Activated B cell treated with CpG ODN at 0.5 μM for 24 hours (primary cell): ENCODE measurements around the gene SMIM35. TPM values are rescaled to one million over a fixed set of nuclear protein-coding genes. Genes with fewer than 3 reads are reported as not detected.
"Not testable (repeated sequence)": the region's sequence is repeated elsewhere in the genome, so short reads cannot be mapped to it uniquely, and the experiment has no call there.

ENCODE experiments used
- ATAC-seq: fragments of 200-7000 bp; cut with Tn5 transposase; one replicate; pipeline ENCODE4 v1.10.0; 2021; ENCODE audit warnings: low read depth, mild to moderate bottlenecking, moderate library complexity
- CTCF ChIA-PET: fragments of 350-600 bp; sonication (Branson Sonifier 250); formaldehyde crosslinking; loops from one replicate; lab custom pipeline; 2021; ENCODE audit warnings: antibody characterized with exemption; lab: Charles Lee
- POLR2A ChIA-PET: fragments of 350-600 bp; sonication (Branson Sonifier 250); formaldehyde crosslinking; loops from one replicate; lab custom pipeline; 2021; ENCODE audit warnings: antibody characterized with exemption; lab: Charles Lee
- DNase-seq: peaks from one replicate; pipeline ENCODE4 v3.0.0; 2022
- H3K27ac Mint-ChIP-seq: one replicate; pipeline ENCODE4 v1.8.0; 2020; ENCODE audit warnings: mixed read lengths
- H3K27me3 Mint-ChIP-seq: one replicate; pipeline ENCODE4 v1.8.0; 2021; ENCODE audit warnings: mixed read lengths
- H3K36me3 Mint-ChIP-seq: one replicate; pipeline ENCODE4 v1.8.0; 2021; ENCODE audit warnings: low read depth, mixed read lengths
- H3K4me1 Mint-ChIP-seq: one replicate; pipeline ENCODE4 v1.8.0; 2021; ENCODE audit warnings: mixed read lengths
- H3K4me3 Mint-ChIP-seq: one replicate; pipeline ENCODE4 v1.8.0; 2020; ENCODE audit warnings: mild to moderate bottlenecking, mixed read lengths
- H3K9me3 Mint-ChIP-seq: one replicate; pipeline ENCODE4 v1.8.0; 2020; ENCODE audit warnings: mixed read lengths
- intact Hi-C: fragments of 100-400 bp; cut with micrococcal nuclease; formaldehyde crosslinking; loops from one replicate; pipeline ENCODE4 v1.15.1; 2024
- total RNA-seq: library from RNA; stranded (reverse); gene quantifications from 2 replicates; pipeline ENCODE4 v1.2.3, GENCODE V29; 2022
- TF ChIP-seq, protein P1 (sequence below): fragments of 200-600 bp; IDR thresholded peaks from one replicate; pipeline ENCODE4 v1.8.0; 2022; ENCODE audit warnings: antibody characterized with exemption, mild to moderate bottlenecking

The SMIM35 gene
- total RNA-seq, 1 donor from 2014 or later, result 1.8 TPM

DNA sequence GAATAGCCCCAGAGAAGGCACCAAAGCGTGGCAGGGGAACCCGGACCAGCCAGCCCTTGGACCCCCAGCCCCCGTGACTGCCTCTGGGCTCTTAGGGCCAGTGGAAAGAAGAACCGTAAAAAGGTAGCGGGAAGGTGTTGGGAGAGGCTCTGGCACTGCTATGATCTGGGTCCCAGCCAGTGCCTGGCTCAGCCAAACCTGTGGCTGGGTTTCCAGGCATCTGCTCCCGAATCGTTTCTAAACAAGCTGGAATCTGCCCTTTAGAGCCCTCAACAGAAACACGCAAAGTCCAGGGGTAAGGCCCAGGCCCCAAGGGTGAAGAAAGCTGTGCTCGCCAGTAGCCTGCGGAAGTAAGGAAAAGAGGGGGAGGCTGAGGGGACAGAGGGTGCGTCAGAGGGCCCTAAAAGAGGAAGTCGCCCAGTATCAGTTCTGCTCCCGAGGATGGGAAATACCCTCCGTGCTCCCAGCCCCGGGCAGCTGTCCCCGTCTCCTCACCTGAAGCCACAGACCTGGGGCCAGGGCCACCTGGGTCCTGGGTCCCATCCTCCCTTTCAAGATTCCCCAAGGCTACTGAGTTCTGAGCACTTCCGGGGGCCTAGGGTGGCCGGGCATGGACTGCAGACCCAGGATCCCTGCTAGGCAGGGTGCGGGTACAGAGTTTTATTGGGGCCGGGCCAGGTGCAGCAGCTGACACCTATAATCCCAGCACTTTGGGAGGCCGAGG lies 75.9 kb downstream of the SMIM35 start:
- ChIA-PET POLR2A (interaction anchor here (0.5 to 41.6 kb wide), 14 partner anchors 10 to 873 kb away, joined by 3 to 1422 read pairs (median 8); partner anchors contain the start of genes CXCR5 and IL10RA), CTCF (interaction anchor here (1.5 to 5.2 kb wide), 4 partner anchors 10 to 64 kb away, joined by 5 to 42 read pairs (median 8); no protein-coding TSS in a partner anchor)
- H3K36me3 Mint-ChIP-seq, result peaks cover 2% of the 10 kb centered on the region
- H3K9me3 Mint-ChIP-seq, result peaks cover 2% of the 10 kb centered on the region
- peak overlapping the region; percentile 98 for H3K27ac Mint-ChIP-seq
- H3K27me3 Mint-ChIP-seq, result no peaks in the 10 kb centered on the region
- ATAC-seq (peak; percentile 67), DNase-seq (peak; percentile 77)
- H3K4me1 Mint-ChIP-seq, result peaks cover 100% of the 10 kb centered on the region
- H3K4me3 Mint-ChIP-seq, result peak overlapping the region; percentile 66
- intact Hi-C loops, result loop anchor here (1.0 kb wide), 7 partner anchors 8 to 196 kb away; partner anchors contain the start of gene IL10RA
- TF ChIP-seq, protein P1, sequence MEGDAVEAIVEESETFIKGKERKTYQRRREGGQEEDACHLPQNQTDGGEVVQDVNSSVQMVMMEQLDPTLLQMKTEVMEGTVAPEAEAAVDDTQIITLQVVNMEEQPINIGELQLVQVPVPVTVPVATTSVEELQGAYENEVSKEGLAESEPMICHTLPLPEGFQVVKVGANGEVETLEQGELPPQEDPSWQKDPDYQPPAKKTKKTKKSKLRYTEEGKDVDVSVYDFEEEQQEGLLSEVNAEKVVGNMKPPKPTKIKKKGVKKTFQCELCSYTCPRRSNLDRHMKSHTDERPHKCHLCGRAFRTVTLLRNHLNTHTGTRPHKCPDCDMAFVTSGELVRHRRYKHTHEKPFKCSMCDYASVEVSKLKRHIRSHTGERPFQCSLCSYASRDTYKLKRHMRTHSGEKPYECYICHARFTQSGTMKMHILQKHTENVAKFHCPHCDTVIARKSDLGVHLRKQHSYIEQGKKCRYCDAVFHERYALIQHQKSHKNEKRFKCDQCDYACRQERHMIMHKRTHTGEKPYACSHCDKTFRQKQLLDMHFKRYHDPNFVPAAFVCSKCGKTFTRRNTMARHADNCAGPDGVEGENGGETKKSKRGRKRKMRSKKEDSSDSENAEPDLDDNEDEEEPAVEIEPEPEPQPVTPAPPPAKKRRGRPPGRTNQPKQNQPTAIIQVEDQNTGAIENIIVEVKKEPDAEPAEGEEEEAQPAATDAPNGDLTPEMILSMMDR, result no peak

DNA sequence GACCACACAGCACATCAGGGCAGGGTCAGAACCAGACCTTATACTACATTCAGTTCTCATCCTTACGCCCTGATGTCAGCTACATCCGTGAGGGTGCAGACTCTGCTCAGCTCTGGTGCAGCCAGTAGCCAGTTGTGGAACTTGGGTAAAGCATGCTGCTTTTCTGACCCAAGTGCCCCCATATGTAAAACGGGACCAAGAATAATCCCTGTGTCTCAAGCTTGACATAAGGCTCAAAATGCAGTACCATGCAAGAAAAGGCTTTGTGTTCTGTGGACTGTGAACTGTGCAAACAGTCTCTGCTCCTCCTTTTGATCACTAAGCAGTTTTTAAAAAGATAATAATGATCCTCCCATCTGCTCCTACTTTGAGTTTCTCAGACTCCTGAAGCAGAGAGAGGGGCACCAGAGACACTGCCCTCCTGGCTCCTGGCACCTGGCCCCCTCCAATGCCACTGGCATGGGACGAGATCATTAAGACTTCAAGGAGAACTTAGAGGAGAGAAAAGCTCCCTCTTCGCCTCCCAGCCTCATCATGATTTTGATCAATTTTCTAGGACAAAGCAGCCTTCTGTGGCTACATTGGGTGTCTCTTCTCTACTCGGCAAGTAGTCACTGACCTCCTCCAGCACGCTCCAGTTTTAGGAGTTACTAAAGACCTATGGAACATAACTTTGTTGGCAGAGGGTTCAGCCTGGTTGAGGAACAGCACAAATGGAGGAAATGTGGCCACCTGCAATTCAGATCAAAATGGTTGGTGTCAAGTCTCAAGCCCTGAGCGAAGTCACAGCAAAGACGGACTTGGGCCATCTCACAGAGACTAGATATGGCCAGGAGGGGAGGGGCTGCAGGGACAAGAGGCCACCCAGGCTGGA lies 76.7 kb downstream of the SMIM35 start:
- intact Hi-C loops, result no loop called here

DNA sequence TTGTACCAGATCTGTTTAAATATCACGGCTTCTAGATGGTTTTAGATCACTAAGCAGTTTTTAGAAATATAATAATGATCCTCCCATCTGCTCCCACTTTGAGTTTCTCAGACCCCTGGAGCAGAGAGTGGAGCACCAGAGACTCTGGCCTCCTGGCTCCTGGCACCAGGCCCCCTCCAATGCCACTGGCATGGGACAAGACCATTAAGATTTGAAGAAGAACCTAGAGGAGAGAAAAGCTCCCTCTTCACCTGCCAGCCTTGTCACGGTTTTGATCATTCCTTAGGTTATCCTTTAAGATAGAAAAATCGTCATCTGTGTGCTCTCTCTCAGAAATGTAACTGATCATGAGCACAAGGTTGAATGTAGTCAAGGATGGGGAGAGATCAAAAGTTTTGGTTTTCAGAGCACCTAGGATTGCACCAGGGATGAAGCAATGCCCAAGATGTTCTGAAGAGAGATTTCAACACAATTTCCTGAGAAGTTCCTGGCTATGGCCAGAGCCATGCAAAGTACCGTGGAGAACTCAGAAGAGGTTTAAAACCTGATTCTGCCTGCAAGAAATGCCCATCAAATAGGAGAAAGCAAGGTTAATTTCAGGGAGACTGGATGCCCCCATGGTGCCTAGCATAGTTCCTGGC lies 78.4 kb downstream of the SMIM35 start:
- peak overlapping the region; percentile 98 for H3K27ac Mint-ChIP-seq
- peaks cover 4% of the 10 kb centered on the region for H3K36me3 Mint-ChIP-seq
- DNase-seq (no peak), ATAC-seq (no peak)
- CTCF ChIA-PET, result interaction anchor here (1.4 to 4.1 kb wide), 4 partner anchors 22 to 61 kb away, joined by 4 to 18 read pairs (median 10); partner anchors contain the start of gene IL10RA
- H3K4me3 Mint-ChIP-seq, result peak overlapping the region; percentile 67
- intact Hi-C loops, result no loop called here
- POLR2A ChIA-PET, result interaction anchor here (0.5 to 41.6 kb wide), 15 partner anchors 7 to 875 kb away, joined by 3 to 1422 read pairs (median 5); partner anchors contain the start of genes CXCR5 and IL10RA
- H3K9me3 Mint-ChIP-seq, result peaks cover 4% of the 10 kb centered on the region
- peaks cover 100% of the 10 kb centered on the region for H3K4me1 Mint-ChIP-seq
- H3K27me3 Mint-ChIP-seq, result no peaks in the 10 kb centered on the region
- TF ChIP-seq, protein P1, result no peak

More for the DNA sequence above, 76.7 kb downstream of the SMIM35 start:
- POLR2A ChIA-PET, result interaction anchor here (1.7 to 41.6 kb wide), 8 partner anchors 15 to 194 kb away, joined by 6 to 1422 read pairs (median 102); partner anchors contain the start of gene IL10RA
- H3K36me3 Mint-ChIP-seq, result peaks cover 2% of the 10 kb centered on the region
- peaks cover 100% of the 10 kb centered on the region for H3K4me1 Mint-ChIP-seq
- H3K27ac Mint-ChIP-seq, result peak overlapping the region; percentile 98
- CTCF ChIA-PET, result interaction anchor here (1.5 to 5.2 kb wide), 4 partner anchors 9 to 63 kb away, joined by 5 to 42 read pairs (median 8); no protein-coding TSS in a partner anchor
- DNase-seq (no peak), ATAC-seq (no peak)
- peak overlapping the region; percentile 66 for H3K4me3 Mint-ChIP-seq
- H3K27me3 Mint-ChIP-seq, result no peaks in the 10 kb centered on the region
- TF ChIP-seq, protein P1, result no peak
- H3K9me3 Mint-ChIP-seq, result peaks cover 2% of the 10 kb centered on the region

DNA sequence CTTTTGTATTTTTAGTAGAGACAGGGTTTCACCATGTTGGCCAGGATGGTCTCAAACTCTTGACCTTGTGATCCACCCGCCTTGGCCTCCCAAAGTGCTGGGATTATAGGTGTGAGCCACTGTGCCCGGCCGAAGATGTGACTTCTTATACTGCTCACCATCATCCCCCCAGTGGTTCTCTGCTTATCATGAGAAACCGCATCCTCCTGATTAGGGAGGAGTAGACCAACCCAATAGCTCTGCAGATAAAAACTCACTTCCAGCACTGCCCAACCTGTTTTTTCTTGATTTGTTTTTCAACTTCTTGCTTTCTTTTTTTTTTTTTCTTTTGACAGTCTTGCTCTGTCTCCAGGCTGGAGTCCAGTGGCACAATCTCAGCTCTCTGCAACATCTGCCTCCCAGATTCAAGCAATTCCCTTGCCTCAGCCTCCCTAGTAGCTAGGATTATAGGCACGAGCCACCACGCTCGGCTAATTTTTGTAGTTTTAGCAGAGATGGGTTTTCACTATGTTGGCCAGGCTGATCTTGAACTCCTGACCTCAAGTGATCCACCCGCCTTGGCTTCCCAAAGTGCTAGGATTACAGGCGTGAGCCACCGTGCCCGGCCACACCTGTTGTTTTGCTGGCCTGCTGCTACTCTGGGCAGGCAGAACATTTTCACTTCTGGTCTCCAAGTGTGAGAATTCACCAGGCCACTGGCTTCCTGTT lies 79.0 kb downstream of the SMIM35 start:
- not testable (repeated sequence) for H3K36me3 Mint-ChIP-seq, H3K9me3 Mint-ChIP-seq
- ATAC-seq, result peak; percentile 12

More for the DNA sequence above, 79.0 kb downstream of the SMIM35 start:
- peak overlapping the region; percentile 67 for H3K4me3 Mint-ChIP-seq
- ChIA-PET POLR2A (interaction anchor here (0.5 to 41.6 kb wide), 19 partner anchors 8 to 966 kb away, joined by 3 to 1422 read pairs (median 5); partner anchors contain the start of genes CXCR5 and IL10RA), CTCF (interaction anchor here (1.1 to 4.1 kb wide), 6 partner anchors 21 to 60 kb away, joined by 4 to 18 read pairs (median 7); partner anchors contain the start of gene IL10RA)
- intact Hi-C loops, result loop anchor here (1.0 kb wide), 1 partner anchor 9 kb away; no protein-coding TSS in a partner anchor
- not testable (repeated sequence) for H3K27me3 Mint-ChIP-seq, DNase-seq
- H3K4me1 Mint-ChIP-seq, result peaks cover 100% of the 10 kb centered on the region
- peak overlapping the region; percentile 98 for H3K27ac Mint-ChIP-seq
